Measurements from ENCODE around the gene CIAO2B.
"Not testable (repeated sequence)": the region's sequence is repeated elsewhere in the genome, so short reads cannot be mapped to it uniquely, and the experiment has no call there.

The CIAO2B gene

DNA sequence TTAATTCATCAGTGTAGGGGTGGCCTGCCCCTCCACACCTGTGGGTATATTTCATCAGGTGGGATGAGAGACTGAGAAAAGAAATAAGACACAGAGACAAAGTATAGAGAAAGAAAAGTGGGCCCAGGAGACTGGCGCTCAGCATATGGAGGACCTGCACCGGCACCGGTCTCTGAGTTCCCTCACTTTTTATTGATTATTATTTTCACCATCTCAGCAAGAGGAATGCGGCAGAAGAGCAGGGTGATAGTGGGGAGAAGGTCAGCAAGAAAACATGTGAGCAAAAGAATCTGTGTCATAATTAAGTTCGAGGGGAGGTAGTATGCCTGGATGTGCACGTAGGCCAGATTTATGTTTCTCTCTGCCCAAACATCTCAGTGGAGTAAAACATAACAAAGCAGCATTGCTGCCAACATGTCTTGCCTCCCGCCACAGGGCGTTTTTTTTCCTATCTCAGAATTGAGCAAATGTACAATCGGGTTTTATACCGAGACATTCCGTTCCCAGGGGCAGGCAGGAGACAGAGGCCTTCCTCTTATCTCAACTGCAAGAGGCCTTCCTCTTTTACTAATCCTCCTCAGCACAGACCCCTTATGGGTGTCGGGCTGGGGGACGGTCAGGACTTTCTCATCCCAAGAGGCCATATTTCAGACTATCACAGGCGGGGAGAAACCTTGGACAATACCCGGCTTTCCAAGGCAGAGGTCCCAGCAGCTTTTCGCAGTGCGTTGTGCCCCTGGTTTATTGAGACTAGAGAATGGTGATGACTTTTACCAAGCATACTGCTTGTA, 21.4 kb upstream of the CIAO2B start:
- peak; percentile 33 for DNase-seq

DNA sequence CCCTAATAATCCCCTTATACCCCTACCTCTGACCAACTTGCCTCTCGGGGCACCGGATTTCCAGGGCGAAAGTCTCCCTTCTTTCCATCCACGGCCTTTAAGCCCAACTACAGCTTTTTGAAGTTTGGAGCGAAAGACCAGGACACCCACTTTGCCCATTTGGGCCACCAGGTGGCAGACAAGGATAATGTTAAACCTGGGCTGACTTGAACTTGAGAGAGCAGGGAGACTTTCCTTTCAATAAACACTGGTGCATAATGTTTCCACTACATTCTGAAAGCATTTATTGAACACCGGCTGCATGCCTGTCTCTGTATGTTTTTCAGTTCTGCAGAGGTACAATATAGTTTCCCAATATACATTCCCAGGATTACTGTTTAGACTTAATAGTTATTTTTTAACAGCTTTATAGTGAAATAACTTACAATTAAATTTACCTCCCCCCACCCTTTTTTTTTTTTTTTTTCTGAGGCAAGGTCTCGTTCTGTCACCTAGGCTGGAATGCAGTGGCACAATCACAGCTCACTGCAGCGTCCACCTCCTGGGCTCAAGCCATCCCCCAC, 20.0 kb upstream of the CIAO2B start:
- peak; percentile 90 for DNase-seq

DNA sequence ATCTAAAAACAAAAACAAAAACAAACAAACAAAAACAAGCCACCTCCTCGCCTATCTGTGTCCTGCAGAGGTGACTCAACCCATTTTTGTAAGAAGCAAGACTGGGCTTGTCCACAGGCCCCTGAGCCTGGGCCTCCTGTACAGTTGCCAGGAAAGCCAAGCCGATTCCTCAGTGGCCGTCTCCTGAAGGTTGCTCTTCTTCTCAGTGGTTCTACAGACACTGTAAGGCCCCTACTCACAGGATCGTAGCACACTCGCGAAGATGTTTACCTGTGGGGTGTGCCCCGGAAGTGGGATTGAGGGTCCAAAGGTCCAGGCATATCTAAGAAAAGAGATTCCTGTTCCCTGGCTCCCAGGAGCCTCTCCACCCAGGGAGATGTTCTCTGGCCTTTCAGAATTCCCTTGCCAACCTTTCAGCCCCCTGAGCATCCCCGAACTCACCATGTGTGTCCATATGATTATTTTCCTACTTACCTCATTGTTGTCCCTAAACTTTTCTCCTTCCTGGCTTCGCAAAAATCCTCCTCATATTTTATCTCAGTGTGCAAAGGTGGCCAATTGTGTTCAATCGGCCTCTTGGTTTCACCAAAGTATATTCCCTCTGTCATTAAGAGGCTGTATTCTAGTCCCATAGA, 19.4 kb upstream of the CIAO2B start:
- DNase-seq = no peak

DNA sequence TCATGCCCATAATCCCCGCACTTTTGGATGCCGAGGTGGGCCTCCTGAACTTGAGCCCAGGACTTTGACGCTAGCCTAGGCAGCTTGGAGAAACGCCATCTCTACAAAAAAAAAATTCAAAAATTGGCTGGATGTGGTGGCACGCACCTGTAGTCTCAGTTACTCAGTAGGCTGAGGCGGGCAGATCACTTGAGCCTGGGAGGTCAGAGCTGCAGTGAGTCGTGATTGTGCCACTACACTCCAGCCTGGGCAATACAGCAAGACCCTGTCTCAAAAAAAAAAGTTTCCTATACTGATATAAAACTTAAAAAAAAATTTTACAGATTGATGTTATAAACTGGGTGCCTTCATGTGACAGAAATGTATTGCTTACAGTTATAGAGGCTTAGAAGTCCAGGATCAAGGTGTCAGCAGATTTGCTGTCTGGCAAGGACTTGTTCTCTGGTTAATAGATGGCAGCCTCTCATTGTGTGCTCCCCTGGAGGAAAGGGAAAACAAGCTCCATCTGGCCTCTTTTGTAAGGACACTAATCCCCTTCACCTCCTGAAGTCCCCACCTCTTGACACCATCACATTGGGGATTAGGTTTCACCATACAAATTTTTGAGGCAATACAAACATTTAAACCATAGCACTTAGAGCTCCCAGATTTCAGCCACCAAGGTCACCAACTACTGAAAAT, 18.4 kb upstream of the CIAO2B start:
- no peak for DNase-seq

DNA sequence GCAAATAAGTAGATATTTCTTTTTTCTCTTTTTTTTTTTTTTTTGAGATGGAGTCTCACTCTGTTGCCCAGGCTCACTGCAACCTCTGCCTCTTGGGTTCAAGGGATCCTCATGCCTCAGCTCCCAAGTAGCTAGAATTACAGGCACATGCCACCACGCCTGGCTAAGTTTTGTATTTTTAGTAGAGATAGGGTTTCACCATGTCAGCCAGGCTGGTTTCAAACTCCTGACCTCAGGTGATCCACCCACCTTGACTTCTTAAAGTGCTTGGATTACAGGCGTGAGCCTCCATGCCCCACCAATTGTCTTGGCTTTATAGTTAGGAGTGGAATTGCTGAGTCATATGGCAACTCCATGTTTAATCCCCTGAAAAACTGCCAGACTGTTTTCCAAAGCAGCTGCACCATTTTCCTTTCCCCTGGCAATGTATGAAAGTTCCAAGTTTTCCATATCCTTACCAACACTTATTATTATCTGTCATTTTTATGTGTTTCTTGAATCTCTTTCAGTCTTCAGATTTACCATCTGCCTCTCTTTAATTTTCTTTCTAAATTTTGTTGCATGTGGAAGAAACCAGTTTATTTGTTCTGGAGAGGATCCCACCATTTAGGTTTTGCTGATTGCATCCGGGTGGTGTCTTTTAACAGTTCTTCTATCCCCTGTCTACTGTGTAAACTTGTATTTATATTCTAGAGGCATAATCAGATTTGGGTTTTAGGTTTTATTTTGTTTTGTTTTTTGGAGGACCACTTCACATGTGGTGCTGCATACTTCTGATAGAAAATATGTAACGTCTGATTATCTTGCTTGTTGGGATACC, 17.0 kb upstream of the CIAO2B start:
- no peak for DNase-seq

DNA sequence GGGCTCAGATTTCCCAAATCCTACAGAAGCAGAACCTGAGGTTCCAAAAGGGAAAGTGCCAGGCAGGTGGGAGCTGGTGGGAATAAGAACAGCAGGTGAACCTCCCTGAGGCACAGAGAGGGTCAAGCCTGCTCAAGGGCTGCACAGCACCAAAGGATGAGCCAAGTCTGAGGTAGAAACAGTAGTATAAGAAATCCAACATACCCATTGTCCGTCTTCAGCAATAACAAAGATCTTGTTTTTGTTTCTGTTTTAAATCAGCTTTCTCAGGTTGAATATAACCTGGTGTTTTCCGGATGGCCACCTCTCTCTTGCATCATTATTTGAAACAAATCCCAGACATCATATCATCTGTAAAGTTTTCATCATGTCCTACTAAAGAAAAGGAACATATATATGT, 16.2 kb upstream of the CIAO2B start:
- DNase-seq = no peak

DNA sequence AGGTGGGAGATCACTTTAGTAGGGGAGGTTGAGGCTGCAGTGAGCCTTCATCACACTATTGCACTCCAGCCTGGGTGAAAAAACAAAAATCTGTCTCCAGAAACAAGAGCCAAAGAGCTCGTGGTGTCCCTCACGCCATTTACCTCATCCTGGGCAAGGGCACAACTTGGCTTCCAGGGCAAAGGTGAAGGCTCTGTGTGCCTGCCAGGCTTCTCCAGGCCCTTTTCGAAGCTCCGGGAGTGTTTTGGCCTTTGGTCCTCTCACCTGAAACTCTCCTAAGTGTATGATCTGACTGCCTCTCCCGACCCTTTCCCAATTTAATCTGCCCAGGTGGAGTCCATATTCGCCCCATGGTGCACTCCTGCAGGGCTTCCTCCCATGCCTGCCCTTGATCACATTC, 15.3 kb upstream of the CIAO2B start:
- no peak for DNase-seq

DNA sequence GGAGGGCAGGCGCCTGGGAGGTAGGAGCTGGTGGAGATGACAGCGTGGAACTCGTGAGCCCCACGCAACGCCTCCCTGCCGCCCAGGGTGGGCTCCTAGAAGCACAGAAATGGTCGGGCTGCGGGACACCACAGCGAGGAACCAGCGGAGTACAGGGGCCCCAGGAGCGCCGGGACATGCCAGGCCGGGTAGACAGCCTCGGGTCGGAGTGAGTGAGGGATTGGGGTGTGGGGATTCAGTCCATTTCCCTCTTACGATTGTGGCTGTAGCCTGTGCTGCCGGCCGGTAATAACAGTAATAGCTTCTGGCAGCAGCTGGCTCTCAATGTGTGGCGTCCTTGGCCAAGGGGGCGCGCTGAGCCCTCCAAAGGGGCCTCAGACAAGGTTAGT, 14.6 kb upstream of the CIAO2B start:
- no peak for DNase-seq

DNA sequence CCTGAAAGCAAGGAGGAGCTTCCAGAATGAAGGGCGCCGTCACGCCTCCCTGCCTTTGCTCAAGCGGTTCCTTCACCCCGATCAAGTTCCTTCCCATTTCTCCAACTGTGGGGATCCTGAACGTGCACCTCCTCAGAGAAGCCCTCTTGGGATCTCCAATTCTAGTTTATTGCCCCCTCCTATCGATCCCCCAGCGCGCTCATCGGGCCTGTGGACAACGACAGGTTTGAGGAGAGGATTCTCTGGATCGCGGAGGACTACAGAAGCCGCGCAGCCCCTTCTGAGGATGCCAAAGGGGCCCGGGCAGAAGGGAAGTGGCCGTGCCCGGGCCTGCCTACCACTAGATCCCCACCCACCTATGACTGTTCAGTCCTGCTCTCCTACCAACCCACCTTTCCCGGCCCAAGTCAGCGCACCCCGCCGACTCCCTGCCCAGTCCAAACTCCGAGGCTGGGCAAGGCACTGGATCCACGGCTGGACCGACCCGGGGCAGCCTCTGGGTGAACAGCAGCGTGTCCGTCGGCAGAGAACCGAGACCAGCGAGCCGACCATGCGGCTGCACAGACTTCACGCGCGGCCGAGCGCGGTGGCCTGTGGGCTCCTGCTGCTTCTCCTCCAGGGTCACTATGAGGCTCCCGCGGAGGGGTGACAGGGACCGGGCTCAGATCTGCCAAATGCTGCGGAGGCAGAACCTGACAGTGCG, 14.1 kb upstream of the CIAO2B start:
- no peak for DNase-seq

DNA sequence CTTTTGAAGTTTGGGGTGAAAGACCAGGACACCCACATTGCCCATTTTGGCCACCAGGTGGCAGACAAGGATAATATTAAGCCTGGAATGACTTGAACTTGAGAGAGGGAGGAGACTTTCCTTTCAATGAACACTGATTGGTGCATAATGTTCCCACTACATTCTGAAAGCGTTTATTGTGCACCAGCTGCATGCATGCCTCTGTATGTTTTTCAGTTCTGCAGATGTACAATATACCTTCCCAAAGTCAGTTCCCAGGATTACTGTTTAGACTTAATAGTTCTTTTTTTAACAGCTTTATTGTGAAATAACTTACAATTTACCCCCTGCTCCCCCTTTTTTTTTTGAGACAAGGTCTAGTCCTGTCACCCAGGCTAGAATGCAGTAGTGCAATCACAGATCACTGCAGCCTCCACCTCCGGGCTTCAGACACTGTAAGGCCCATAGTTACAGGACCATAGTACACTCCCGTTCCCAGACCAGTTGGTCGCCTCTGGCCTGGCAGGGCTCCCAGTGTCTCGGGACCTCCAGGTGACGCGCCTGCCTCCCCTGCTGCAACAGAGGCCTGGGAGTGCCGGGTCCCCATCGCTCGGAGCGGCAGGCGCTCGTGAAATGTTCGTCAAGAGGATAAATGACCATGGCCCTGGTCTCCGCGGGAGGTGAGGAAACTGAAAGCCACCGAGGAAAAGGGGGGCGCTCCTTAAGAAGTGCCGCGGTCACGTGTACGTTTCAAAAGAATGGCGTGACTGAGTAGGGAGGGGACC, 13.3 kb upstream of the CIAO2B start:
- peak; percentile 93 for DNase-seq

DNA sequence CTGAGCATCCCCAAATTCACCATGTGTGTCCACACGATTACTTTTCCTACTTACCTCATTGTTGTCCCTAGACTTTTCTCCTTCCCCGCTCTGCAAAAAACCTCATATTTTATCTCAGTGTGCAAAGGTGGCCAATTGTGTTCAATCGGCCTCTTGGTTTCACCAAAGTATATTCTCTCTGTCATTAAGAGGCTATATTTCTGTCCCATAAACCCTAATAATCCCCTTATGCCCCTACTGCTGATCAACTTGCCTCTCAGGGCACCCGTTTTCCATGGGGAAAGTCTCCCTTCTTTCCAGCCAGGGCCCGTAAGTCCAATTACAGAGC, 12.7 kb upstream of the CIAO2B start:
- no peak for DNase-seq

DNA sequence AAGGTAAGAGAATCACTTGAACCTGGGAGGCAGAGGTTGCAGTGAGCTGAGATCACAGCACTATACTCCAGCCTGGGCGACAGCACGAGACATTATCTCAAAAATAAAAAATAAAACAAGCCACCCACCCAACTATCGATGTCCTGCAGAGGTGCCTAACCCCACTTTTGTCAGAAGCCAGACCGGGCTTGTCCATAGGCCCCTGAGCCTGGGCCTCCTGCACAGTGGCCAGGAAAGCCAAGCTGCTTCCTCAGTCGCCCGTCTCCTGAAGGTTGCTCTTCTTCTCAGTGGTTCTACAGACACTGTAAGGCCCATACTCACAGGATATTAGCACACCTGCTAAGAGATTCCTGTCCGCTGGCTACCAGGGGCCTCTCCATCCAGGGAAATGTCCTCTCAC, 12.3 kb upstream of the CIAO2B start:
- no peak for DNase-seq

DNA sequence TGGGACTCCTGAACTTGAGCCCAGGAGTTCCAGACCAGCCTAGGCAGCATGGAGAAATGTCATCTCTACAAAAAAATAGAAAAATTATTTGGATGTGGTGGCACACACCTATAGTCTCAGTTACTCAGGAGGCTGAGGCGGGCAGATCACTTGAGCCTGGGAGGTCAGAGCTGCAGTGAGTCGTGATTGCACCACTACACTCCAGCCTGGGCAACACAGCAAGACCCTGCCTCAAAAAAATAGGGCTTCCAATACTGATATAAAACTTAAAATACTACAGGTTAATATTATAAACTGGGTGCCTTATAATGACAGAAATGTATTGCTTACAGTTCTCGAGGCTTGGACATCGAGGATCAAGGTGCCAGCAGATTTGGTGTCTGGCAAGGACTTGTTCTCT, 11.7 kb upstream of the CIAO2B start:
- DNase-seq = no peak

DNA sequence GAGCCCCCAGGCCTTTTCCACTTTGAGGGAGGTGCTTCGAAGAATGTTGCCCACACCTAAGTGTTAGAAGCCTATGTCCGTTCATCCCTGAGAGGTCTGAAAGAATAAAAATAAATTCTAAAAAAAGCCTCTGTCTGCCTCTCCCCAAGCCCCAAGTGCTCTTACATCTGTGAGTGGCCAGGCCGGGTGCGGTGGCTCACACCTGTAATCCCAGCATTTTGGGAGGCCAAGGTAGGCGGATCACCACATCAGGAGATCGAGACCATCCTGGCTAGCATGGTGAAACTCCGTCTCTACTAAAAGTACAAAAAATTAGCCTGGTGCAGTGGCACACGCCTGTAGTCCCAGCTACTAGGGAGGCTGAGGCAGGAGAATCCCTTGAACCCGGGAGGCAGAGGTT, 10.8 kb upstream of the CIAO2B start:
- DNase-seq = not testable (repeated sequence)

DNA sequence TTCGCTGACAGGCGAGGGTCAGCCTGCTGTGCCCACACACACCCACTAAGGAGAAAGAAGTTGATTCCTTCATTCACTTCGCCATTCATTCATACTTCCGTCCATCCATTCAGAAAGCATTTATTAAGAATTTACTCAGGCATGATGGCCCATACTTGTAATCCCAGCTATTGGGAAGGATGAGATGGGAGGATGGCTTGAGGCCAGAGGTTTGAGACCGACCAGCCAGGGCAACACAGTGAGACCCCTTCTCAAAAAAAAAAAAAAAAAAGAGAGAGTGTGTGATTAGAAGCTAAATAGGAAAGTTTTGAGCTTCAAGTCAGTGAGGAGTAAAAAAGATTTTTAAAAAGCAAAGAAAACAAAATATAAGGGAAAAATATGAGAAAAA, 9.8 kb upstream of the CIAO2B start:
- no peak for DNase-seq

DNA sequence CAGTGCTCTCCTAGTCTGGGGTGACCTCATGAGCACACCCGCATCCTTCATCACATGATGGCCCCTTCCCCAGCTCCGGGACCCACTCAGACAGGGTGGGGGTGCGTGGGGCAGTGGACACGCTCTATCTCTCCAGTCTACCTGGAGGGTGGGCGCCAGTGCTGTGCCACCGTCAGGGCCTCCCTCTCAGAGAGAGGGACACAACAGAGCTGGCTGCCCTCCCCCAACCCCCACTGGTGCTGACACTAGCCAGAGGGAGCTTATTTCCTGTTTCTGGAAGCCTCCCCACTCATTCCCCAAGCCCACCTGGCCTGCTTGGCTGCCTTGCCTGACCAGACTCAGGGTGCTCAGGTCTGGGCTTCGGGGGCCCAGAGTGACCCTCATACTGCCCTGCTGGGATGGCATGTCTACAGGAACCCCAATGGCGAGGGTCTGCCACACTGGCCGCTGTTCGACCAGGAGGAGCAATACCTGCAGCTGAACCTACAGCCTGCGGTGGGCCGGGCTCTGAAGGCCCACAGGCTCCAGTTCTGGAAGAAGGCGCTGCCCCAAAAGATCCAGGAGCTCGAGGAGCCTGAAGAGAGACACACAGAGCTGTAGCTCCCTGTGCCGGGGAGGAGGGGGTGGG, 9.3 kb upstream of the CIAO2B start:
- no peak for DNase-seq

DNA sequence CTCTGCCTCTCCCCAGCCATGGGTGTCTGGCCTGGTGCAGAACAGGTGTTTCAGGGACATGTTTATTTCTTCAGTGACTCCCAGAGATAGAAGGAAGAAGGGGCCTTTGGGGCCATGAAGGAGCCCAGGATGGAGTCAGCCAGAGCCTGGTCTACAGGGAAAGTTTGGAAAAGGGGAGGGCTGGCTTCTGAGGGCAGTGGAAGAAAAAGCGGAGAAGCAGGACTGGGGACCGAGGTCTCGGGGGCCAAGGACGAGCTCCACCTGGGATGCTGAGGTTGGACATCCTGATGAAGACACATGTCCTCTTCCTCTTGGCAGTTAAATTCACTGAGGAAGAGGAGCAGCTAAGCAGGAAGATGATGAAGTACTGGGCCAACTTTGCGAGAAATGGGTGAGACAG, 8.8 kb upstream of the CIAO2B start:
- DNase-seq = no peak

DNA sequence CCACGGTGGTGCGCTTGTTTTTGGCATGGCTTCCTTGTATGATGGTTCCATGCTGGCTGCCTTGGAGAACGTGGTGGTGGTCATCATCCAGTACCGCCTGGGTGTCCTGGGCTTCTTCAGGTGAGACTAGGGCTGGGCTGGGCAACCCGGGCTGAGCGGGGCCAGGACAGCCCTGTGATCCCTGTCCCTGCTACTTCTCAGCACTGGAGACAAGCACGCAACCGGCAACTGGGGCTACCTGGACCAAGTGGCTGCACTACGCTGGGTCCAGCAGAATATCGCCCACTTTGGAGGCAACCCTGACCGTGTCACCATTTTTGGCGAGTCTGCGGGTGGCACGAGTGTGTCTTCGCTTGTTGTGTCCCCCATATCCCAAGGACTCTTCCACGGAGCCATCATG, 6.0 kb upstream of the CIAO2B start:
- DNase-seq = no peak

DNA sequence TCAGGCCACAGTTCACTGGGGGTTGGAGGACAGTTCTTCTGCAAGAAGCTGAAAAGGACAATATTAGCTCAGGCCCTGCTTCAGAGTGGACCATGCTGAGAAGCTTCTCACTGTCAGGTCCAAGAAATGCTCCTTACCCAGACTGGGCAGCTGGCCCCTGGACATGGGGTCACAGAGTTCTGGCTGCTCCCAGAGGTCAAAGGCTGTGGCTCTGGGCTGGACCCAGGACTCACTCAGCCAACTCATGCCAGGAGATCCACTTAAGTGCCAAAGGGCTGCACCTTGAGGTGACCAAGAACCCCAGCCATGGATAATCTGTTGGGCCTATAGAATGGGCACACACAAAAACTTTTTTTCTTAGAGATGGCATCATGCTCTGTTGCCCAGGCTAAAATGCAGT, 5.2 kb upstream of the CIAO2B start:
- DNase-seq = no peak

DNA sequence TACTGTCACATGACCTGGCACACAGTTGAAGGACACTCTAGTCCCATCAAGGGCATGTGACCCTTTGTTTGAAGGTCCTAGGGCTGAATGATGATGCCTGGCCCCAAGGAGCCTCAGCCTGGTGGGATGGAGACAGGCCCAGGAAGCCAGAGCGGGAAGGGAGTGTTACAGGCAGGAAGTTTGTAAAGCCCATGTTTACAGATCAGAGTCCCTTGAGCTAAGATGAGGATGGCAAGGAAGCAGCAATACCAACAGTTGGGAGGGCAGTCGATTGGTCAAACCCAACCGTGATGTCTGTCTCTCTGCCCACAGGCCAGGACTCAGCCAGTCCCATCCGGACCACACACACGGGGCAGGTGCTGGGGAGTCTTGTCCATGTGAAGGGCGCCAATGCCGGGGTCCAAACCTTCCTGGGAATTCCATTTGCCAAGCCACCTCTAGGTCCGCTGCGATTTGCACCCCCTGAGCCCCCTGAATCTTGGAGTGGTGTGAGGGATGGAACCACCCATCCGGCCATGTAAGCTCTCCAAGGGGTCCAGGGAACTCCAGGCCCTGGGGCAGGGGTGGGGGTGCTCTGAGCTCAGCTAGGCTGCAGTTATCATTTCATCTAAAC, 3.6 kb upstream of the CIAO2B start:
- DNase-seq = no peak
